Testis (tissue), 2 donors: ENCODE measurements around the gene PUSL1.

Experiments used
- CTCF ChIP-seq, 3 experiments: fragments of 450-650 bp in 2 of 3; fragments of 200-600 bp in 1 of 3; sonication (generic) in 1 of 3; IDR thresholded peaks; one replicate each; pipeline ENCODE4 v1.5.1; 2016 to 2019; ENCODE audit warnings: antibody characterized with exemption in 3 of 3, mild to moderate bottlenecking in 2 of 3, moderate library complexity in 1 of 3
- POLR2A ChIP-seq: fragments of 450-650 bp; IDR thresholded peaks from one replicate; pipeline ENCODE4 v1.6.1; 2017; ENCODE audit warnings: antibody characterized with exemption, mild to moderate bottlenecking, moderate library complexity

- TF ChIP-seq CTCF (IDR thresholded peaks at IDR 0.05), result no peak
- TF ChIP-seq POLR2A, result no peak
Observed at GRCh38 chr1:1335792-1336248, 27.4 kb downstream of the PUSL1 start.
